ENCODE results near the gene DNAJC5. TPM values are rescaled to one million over a fixed set of nuclear protein-coding genes. Genes with fewer than 3 reads are reported as not detected.
"Not testable (repeated sequence)": the region's sequence is repeated elsewhere in the genome, so short reads cannot be mapped to it uniquely, and the experiment has no call there.

The DNAJC5 gene
- total RNA-seq, 2 donors from 2014 or later: 58.9 to 63.9 TPM

DNA sequence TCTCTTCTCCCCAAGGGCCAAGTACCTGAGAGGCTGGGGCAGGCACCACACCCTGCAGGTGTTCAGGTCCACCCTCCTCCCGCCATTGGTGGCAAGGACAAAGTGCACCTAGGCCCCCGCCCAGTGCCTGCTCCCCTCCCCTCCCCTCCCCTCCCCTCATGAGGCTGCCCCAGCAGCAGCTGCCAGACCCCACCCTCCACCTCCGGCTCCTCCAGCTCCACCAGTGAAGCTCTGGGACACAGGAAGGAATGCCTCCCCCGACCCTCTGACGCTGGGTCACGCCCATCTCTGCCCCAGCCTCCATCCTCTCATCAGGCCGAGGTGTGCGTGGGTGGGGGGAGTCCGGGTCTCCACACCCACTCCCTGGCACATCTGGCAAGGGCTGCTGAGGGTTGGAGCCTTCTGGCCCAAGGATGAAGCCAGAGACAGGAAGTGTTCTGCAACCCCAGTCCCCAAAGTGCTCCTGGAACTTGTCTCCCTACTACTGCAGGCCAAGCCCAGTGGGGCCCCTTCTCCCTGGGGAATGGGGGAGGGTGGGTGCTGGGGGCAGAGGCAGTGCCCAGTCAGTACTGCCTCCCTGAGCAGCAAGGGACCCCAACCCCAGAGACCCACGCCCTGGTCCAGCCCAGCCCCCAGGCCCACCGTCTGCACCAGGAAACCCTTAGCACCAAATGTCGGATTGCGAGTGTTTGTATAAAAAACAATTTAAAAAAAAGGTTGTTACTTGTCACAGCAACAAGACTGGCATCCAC is 62.9 kb downstream of the DNAJC5 start:
- H3K27ac ChIP-seq: peak overlapping the region; percentile 62
- H3K4me3 ChIP-seq: peak overlapping the region; percentile 96
- H3K9ac ChIP-seq (ENCODE audit: low read depth in 2 of 2, low read length in 2 of 2): peak overlapping the region in 1 of 2 donors; percentile 78
- H3K9me3 ChIP-seq: no peaks in the 10 kb centered on the region
- TF ChIP-seq, protein P1, sequence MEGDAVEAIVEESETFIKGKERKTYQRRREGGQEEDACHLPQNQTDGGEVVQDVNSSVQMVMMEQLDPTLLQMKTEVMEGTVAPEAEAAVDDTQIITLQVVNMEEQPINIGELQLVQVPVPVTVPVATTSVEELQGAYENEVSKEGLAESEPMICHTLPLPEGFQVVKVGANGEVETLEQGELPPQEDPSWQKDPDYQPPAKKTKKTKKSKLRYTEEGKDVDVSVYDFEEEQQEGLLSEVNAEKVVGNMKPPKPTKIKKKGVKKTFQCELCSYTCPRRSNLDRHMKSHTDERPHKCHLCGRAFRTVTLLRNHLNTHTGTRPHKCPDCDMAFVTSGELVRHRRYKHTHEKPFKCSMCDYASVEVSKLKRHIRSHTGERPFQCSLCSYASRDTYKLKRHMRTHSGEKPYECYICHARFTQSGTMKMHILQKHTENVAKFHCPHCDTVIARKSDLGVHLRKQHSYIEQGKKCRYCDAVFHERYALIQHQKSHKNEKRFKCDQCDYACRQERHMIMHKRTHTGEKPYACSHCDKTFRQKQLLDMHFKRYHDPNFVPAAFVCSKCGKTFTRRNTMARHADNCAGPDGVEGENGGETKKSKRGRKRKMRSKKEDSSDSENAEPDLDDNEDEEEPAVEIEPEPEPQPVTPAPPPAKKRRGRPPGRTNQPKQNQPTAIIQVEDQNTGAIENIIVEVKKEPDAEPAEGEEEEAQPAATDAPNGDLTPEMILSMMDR (IDR thresholded peaks at IDR 0.05): no peak
- no peaks in the 10 kb centered on the region for H3K36me3 ChIP-seq
- H3K27me3 ChIP-seq: no peaks in the 10 kb centered on the region
- peaks cover 12% of the 10 kb centered on the region for H3K4me1 ChIP-seq
- intact Hi-C loops (cut with DNase I): no loop called here
- DNase-seq: peak; percentile 92

DNA sequence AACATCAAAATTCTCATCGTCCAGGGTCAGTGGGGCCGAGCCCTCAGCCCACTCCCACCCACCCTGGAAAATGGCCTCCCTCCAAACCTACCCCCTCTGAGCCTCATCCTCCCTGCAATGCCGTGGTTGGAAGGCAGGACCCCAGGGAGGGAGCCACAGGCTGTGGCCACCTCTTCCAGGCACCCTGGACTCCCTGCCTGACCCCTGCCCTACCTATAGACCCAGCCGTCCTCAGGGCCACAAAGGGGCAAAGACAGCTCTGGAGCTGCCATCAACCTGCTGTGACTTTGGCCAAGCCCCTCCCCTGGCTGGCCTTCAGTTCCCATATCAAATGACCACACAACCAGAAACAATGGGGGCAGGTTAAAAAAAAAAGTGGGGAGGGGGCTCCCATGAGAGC is 63.5 kb downstream of the DNAJC5 start:
- H3K36me3 ChIP-seq: no peaks in the 10 kb centered on the region
- no peak overlapping the region for H3K27ac ChIP-seq
- intact Hi-C loops (cut with DNase I): no loop called here
- TF ChIP-seq, protein P1 (IDR thresholded peaks at IDR 0.05): no peak
- DNase-seq: no peak
- H3K9me3 ChIP-seq: no peaks in the 10 kb centered on the region
- H3K4me1 ChIP-seq: peaks cover 12% of the 10 kb centered on the region
- H3K9ac ChIP-seq (ENCODE audit: low read depth in 2 of 2, low read length in 2 of 2): no peak overlapping the region
- no peak overlapping the region for H3K4me3 ChIP-seq
- no peaks in the 10 kb centered on the region for H3K27me3 ChIP-seq

DNA sequence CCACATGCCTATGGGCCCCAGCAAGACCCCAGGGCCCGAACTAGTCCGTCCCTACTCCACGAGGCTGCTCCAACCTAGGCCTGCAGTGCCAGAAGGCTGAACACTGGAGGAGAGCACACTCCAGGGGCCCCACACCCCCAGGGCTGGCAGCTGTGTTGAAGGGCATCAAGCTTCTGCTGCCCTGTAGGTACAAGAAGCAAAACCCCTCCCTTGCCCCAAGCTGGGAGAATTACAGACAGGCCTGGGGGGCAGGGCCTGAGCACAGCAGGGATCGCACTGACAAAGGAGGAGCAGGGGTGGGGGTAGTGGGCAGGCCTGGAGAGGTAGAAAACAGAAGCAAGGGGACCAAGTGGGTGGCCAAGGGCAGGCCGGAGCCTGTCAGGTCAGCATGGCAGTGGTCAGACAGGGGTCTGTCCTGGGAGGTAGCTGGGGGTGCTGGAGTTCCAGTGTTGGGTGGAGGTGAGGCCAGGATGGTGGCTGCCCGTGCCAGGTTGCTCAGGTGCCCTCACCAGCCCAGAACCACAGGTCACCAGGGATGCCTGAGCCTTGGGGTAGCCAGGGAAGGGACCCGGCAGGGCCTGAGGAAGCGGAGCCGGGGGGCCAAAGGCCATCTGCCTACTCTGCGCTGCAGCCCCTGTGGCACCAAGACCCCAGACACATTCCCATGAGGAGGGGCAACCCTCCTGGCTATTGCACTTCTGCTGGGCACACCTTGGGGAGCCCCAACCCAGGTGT is 64.2 kb downstream of the DNAJC5 start:
- no peaks in the 10 kb centered on the region for H3K27me3 ChIP-seq
- intact Hi-C loops (cut with DNase I): no loop called here
- no peak overlapping the region for H3K4me3 ChIP-seq
- H3K9ac ChIP-seq (ENCODE audit: low read depth in 2 of 2, low read length in 2 of 2): no peak overlapping the region
- DNase-seq: no peak
- no peaks in the 10 kb centered on the region for H3K9me3 ChIP-seq
- H3K4me1 ChIP-seq: peaks cover 8% of the 10 kb centered on the region
- no peak overlapping the region for H3K27ac ChIP-seq
- no peaks in the 10 kb centered on the region for H3K36me3 ChIP-seq
- TF ChIP-seq, protein P1 (IDR thresholded peaks at IDR 0.05): no peak

DNA sequence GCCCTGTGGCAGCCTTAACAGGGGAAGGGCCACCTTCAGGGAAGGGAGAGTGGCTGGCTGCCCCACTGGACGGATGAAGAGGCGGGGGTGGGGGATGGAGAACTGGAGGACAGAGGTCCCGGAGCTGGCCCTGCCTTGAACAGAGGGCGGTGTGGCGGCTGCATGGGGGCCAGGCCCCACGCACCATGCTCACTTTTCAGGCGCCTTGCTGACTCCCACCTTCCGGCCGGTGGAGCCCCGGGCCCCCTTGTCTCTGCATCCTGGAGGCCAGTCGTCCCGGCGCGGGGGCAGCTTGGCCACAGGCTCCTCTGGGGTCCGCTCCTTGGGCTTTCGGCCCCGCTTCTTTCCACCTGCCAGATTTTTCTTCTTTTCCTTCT is 64.8 kb downstream of the DNAJC5 start:
- H3K9ac ChIP-seq (ENCODE audit: low read depth in 2 of 2, low read length in 2 of 2): no peak overlapping the region
- TF ChIP-seq, protein P1 (IDR thresholded peaks at IDR 0.05): no peak
- no peak overlapping the region for H3K27ac ChIP-seq
- intact Hi-C loops (cut with DNase I): no loop called here
- H3K27me3 ChIP-seq: no peaks in the 10 kb centered on the region
- no peak for DNase-seq
- H3K4me1 ChIP-seq: peaks cover 2% of the 10 kb centered on the region
- no peaks in the 10 kb centered on the region for H3K9me3 ChIP-seq
- H3K36me3 ChIP-seq: no peaks in the 10 kb centered on the region
- H3K4me3 ChIP-seq: no peak overlapping the region

DNA sequence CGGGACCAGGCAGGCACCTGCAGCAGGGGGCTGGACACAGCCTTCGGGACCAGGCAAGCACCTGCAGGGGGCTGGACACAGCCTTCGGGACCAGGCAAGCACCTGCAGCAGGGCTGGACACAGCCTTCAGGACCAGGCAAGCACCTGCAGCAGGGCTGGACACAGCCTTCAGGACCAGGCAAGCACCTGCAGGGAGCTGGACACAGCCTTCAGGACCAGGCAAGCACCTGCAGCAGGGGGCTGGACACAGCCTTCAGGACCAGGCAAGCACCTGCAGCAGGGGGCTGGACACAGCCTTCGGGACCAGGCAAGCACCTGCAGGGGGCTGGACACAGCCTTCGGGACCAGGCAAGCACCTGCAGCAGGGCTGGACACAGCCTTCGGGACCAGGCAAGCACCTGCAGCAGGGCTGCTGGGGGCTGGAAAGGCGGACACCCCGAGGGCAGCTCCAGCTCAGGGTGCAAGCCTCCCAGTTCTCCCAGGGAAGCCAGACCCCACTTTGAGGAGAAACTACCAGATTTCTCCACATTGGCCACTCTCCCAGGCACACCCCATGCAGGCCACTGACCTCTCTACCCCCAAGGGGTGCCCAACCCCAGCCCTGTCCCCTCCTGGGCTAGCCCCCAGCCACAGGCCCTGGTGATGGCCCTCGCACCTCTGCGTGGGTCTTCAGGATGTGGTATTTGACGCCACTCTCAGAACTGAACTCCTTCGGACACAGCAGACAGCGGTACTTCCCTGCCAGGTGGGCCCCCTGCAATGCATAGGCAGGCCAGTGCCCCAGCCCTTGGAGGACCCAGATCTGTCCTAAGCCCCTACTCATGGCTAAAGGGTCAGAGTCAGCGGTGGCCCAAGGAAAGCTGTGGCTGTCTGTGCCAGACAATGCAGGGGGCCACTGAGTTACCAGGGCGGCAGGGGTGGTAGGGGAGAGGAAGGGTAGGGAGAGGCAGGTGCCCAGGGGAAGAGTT is 66.0 kb downstream of the DNAJC5 start:
- H3K36me3 ChIP-seq; intact Hi-C loops (cut with DNase I); DNase-seq; H3K4me1 ChIP-seq; H3K27me3 ChIP-seq; H3K4me3 ChIP-seq; H3K27ac ChIP-seq; H3K9me3 ChIP-seq; H3K9ac ChIP-seq (ENCODE audit: low read depth in 2 of 2, low read length in 2 of 2): not testable (repeated sequence)

All from colonic mucosa (tissue), 4 donors.